ENCODE results near the gene YPEL3. TPM values are rescaled to one million over a fixed set of nuclear protein-coding genes. Genes with fewer than 3 reads are reported as not detected.

YPEL3 gene
- total and polyA plus RNA-seq, 12 donors, result 14.6 to 454 (median 94.5) TPM

DNA sequence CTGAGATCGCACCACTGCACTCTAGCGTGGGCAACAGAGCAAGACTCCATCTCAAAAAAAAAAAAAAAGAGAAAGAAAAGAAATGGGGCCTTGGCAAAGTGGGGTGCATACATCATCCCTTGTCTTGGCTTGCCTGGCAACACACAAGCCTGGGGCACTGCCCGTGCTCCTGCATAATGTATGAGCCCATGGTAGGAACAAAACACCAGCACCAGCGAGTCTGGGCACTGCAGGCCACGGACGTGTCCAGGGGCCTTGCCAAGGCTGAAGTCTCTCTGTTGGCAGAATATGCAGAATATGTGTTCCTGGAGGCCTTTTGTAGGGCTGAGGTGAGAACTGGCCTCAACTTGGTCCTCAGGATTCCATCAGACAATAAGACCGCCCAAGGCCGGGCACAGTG lies 46.1 kb downstream of the YPEL3 start:
- no peak overlapping the region for H3K4me3 ChIP-seq
- no peaks in the 10 kb centered on the region for H3K27me3 ChIP-seq
- no peaks in the 10 kb centered on the region for H3K36me3 ChIP-seq (replicated peaks in 1 of 2)
- no peaks in the 10 kb centered on the region for H3K9me3 ChIP-seq (replicated peaks in 1 of 3)
- WGBS, 4 donors, result 77 to 95% (median 92%) methylated on average over 8 of the region's 8 CpGs
- intact Hi-C loops (cut with DNase I), result no loop called here
- H3K27ac ChIP-seq, result no peak overlapping the region
- DNase-seq, result no peak
- H3K4me1 ChIP-seq (replicated peaks in 1 of 2), result peaks cover 0 to 10% of the 10 kb centered on the region in 2 donors
- no peak for TF ChIP-seq POLR2A (IDR thresholded peaks at IDR 0.05)
- TF ChIP-seq, protein P1, sequence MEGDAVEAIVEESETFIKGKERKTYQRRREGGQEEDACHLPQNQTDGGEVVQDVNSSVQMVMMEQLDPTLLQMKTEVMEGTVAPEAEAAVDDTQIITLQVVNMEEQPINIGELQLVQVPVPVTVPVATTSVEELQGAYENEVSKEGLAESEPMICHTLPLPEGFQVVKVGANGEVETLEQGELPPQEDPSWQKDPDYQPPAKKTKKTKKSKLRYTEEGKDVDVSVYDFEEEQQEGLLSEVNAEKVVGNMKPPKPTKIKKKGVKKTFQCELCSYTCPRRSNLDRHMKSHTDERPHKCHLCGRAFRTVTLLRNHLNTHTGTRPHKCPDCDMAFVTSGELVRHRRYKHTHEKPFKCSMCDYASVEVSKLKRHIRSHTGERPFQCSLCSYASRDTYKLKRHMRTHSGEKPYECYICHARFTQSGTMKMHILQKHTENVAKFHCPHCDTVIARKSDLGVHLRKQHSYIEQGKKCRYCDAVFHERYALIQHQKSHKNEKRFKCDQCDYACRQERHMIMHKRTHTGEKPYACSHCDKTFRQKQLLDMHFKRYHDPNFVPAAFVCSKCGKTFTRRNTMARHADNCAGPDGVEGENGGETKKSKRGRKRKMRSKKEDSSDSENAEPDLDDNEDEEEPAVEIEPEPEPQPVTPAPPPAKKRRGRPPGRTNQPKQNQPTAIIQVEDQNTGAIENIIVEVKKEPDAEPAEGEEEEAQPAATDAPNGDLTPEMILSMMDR (IDR thresholded peaks at IDR 0.05), result no peak

DNA sequence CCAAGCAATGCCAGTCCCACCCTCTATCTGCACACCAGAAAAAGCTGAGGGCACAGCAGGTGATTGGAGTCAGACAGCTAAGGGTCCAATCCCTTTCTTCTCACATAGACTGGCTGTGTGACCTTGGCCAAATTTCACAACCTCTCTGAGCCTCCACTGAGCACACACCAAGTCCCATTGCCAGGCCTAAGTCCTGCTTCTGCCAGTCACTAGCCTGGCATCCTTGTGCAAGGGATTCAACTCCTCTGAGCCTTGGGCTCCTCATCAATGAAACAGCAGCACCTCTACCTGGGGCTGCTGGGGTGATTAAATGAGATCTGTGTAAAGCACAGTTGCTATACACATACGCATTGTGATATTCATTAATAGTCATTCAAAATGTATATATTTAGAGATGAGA lies 49.4 kb downstream of the YPEL3 start:
- no peak for DNase-seq
- H3K36me3 ChIP-seq (replicated peaks in 1 of 2), result no peaks in the 10 kb centered on the region
- H3K4me3 ChIP-seq, result no peak overlapping the region
- no peaks in the 10 kb centered on the region for H3K27me3 ChIP-seq
- no peaks in the 10 kb centered on the region for H3K4me1 ChIP-seq (replicated peaks in 1 of 2)
- no peaks in the 10 kb centered on the region for H3K9me3 ChIP-seq (replicated peaks in 1 of 3)
- H3K27ac ChIP-seq, result no peak overlapping the region
- WGBS, 4 donors, result 86 to 100% (median 93%) methylated on average over 1 of the region's 1 CpG
- intact Hi-C loops (cut with DNase I), result no loop called here
- TF ChIP-seq, protein P1 (IDR thresholded peaks at IDR 0.05), result no peak
- TF ChIP-seq POLR2A (IDR thresholded peaks at IDR 0.05), result no peak

DNA sequence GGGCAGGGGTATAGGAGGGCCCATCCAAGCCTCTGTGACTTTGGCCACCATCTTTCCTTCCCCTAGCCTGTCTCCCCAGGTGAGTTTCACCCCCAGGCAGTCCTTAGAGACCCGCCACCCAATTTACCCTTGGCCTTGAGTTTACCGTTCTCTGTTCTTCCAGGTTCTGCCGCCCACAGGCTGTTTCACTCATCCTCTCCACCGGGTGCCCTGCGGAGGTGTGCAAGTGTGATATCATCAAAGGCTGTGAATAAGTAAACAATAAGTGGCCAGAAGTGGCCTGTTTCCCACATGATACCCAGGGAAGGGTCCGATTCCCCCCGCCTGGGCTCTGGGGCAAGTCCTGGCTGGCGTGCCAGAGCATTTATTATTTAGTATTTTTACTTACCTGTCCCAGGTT lies 49.8 kb downstream of the YPEL3 start:
- Histone ChIP-seq H3K27me3 (no peaks in the 10 kb centered on the region), H3K9me3 (replicated peaks in 1 of 3) (no peaks in the 10 kb centered on the region), H3K4me1 (replicated peaks in 1 of 2) (no peaks in the 10 kb centered on the region), H3K27ac (no peak overlapping the region), H3K4me3 (no peak overlapping the region), H3K36me3 (replicated peaks in 1 of 2) (no peaks in the 10 kb centered on the region)
- intact Hi-C loops (cut with DNase I), result no loop called here
- DNase-seq, result no peak
- no peak for TF ChIP-seq POLR2A (IDR thresholded peaks at IDR 0.05)
- TF ChIP-seq, protein P1 (IDR thresholded peaks at IDR 0.05), result no peak
- 65 to 82% (median 73%) methylated on average over 8 of the region's 8 CpGs for WGBS, 4 donors

Other genes starting within 250 kb of the YPEL3 start
- gene CDIPT, start 233.0 kb downstream of the YPEL3 start, total RNA-seq, result 100 to 1,000 TPM in 7 of 9 donors, 10 to 100 TPM in 2; 84.7 to 203 (median 150) TPM
- 10 to 100 TPM; 44.9 to 89.0 (median 74.5) TPM for gene CDIPT, start 233.0 kb downstream of the YPEL3 start, polyA plus RNA-seq
- gene SEZ6L2, start 196.7 kb downstream of the YPEL3 start, total RNA-seq, result 100 to 1,000 TPM in 1 of 9 donors, 10 to 100 TPM in 7, 1 to 10 TPM in 1; 7.5 to 302 (median 44.4) TPM
- 10 to 100 TPM; 14.5 to 20.1 (median 20.1) TPM for gene SEZ6L2, start 196.7 kb downstream of the YPEL3 start, polyA plus RNA-seq
- 1 to 10 TPM in 7 of 9 donors, under 1 TPM in 2; 0.34 to 9.3 (median 4.4) TPM for gene ASPHD1, start 195.7 kb downstream of the YPEL3 start, total RNA-seq
- 10 to 100 TPM in 1 of 3 donors, 1 to 10 TPM in 2; 2.4 to 15.8 (median 7.2) TPM for gene ASPHD1, start 195.7 kb downstream of the YPEL3 start, polyA plus RNA-seq
- gene KCTD13, start 170.0 kb downstream of the YPEL3 start, total RNA-seq, result 10 to 100 TPM in 8 of 9 donors, 1 to 10 TPM in 1; 6.2 to 39.4 (median 20.6) TPM
- 10 to 100 TPM; 13.2 to 37.1 (median 33.3) TPM for gene KCTD13, start 170.0 kb downstream of the YPEL3 start, polyA plus RNA-seq
- 100 to 1,000 TPM; 113 to 300 (median 190) TPM for gene TMEM219, start 134.1 kb downstream of the YPEL3 start, total RNA-seq
- 100 to 1,000 TPM; 100 to 278 (median 272) TPM for gene TMEM219, start 134.1 kb downstream of the YPEL3 start, polyA plus RNA-seq
- 10 to 100 TPM; 40.0 to 95.0 (median 73.4) TPM for gene TAOK2, start 122.3 kb downstream of the YPEL3 start, total RNA-seq
- gene TAOK2, start 122.3 kb downstream of the YPEL3 start, polyA plus RNA-seq, result 100 to 1,000 TPM in 1 of 3 donors, 10 to 100 TPM in 2; 36.6 to 135 (median 51.0) TPM
- 10 to 100 TPM; 11.0 to 35.0 (median 18.7) TPM for gene HIRIP3, start 100.6 kb downstream of the YPEL3 start, total RNA-seq
- 10 to 100 TPM; 12.6 to 24.9 (median 20.2) TPM for gene HIRIP3, start 100.6 kb downstream of the YPEL3 start, polyA plus RNA-seq
- gene INO80E, start 100.0 kb downstream of the YPEL3 start, total RNA-seq, result 100 to 1,000 TPM in 2 of 9 donors, 10 to 100 TPM in 7; 31.8 to 120 (median 71.2) TPM
- gene INO80E, start 100.0 kb downstream of the YPEL3 start, polyA plus RNA-seq, result 100 to 1,000 TPM in 2 of 3 donors, 10 to 100 TPM in 1; 42.8 to 362 (median 103) TPM
- 10 to 100 TPM in 1 of 9 donors, 1 to 10 TPM in 5, under 1 TPM in 2, not detected in 1; 0.35 to 14.8 (median 2.8) TPM for gene DOC2A, start 85.2 kb downstream of the YPEL3 start, total RNA-seq
- gene DOC2A, start 85.2 kb downstream of the YPEL3 start, polyA plus RNA-seq, result 10 to 100 TPM in 1 of 3 donors, 1 to 10 TPM in 1, under 1 TPM in 1; 0.60 to 33.0 (median 9.5) TPM
- gene C16orf92, start 73.0 kb downstream of the YPEL3 start, total RNA-seq, result not detected
- not detected for gene C16orf92, start 73.0 kb downstream of the YPEL3 start, polyA plus RNA-seq
- gene TLCD3B, start 64.9 kb downstream of the YPEL3 start, total RNA-seq, result 1 to 10 TPM in 2 of 9 donors, under 1 TPM in 4, not detected in 3; 0.11 to 3.1 (median 0.61) TPM
- gene TLCD3B, start 64.9 kb downstream of the YPEL3 start, polyA plus RNA-seq, result 10 to 100 TPM in 1 of 3 donors, 1 to 10 TPM in 1, under 1 TPM in 1; 0.40 to 10.6 (median 1.8) TPM
- gene ALDOA, start 30.5 kb downstream of the YPEL3 start, total RNA-seq, result 1,000 to 10,000 TPM in 8 of 9 donors, 100 to 1,000 TPM in 1; 691 to 1,930 (median 1,545) TPM
- gene ALDOA, start 30.5 kb downstream of the YPEL3 start, polyA plus RNA-seq, result 1,000 to 10,000 TPM in 1 of 3 donors, 100 to 1,000 TPM in 2; 623 to 1,215 (median 899) TPM
- gene PPP4C, start 20.2 kb downstream of the YPEL3 start, total RNA-seq, result 100 to 1,000 TPM in 3 of 9 donors, 10 to 100 TPM in 6; 44.5 to 136 (median 75.6) TPM
- gene PPP4C, start 20.2 kb downstream of the YPEL3 start, polyA plus RNA-seq, result 10 to 100 TPM; 39.2 to 93.0 (median 87.1) TPM
- 1 to 10 TPM in 8 of 9 donors, under 1 TPM in 1; 0.44 to 3.4 (median 2.0) TPM for gene TBX6, start 4.3 kb downstream of the YPEL3 start, total RNA-seq
- gene TBX6, start 4.3 kb downstream of the YPEL3 start, polyA plus RNA-seq, result 1 to 10 TPM in 2 of 3 donors, under 1 TPM in 1; 0.22 to 5.1 (median 1.9) TPM
- gene GDPD3, start 17.3 kb upstream of the YPEL3 start, total RNA-seq, result 1 to 10 TPM in 6 of 9 donors, under 1 TPM in 2, not detected in 1; 0.78 to 9.0 (median 2.6) TPM
- 10 to 100 TPM in 1 of 3 donors, 1 to 10 TPM in 2; 1.0 to 17.6 (median 5.8) TPM for gene GDPD3, start 17.3 kb upstream of the YPEL3 start, polyA plus RNA-seq
- 100 to 1,000 TPM in 4 of 9 donors, 10 to 100 TPM in 5; 31.4 to 129 (median 99.9) TPM for gene MAPK3, start 27.0 kb upstream of the YPEL3 start, total RNA-seq
- 100 to 1,000 TPM in 1 of 3 donors, 10 to 100 TPM in 2; 53.2 to 133 (median 66.0) TPM for gene MAPK3, start 27.0 kb upstream of the YPEL3 start, polyA plus RNA-seq
- 10 to 100 TPM in 8 of 9 donors, 1 to 10 TPM in 1; 3.3 to 69.1 (median 39.6) TPM for gene CORO1A, start 87.4 kb upstream of the YPEL3 start, total RNA-seq
- gene CORO1A, start 87.4 kb upstream of the YPEL3 start, polyA plus RNA-seq, result 10 to 100 TPM in 2 of 3 donors, 1 to 10 TPM in 1; 4.1 to 87.7 (median 56.2) TPM
- 100 to 1,000 TPM in 6 of 9 donors, 10 to 100 TPM in 3; 55.1 to 449 (median 143) TPM for gene BOLA2B, start 97.5 kb upstream of the YPEL3 start, total RNA-seq
- gene BOLA2B, start 97.5 kb upstream of the YPEL3 start, polyA plus RNA-seq, result 100 to 1,000 TPM in 2 of 3 donors, 10 to 100 TPM in 1; 96.4 to 329 (median 250) TPM
- 10 to 100 TPM; 12.4 to 87.5 (median 40.3) TPM for gene SLX1A, start 97.7 kb upstream of the YPEL3 start, total RNA-seq
- gene SLX1A, start 97.7 kb upstream of the YPEL3 start, polyA plus RNA-seq, result 100 to 1,000 TPM in 2 of 3 donors, 1 to 10 TPM in 1; 7.9 to 195 (median 169) TPM
- 10 to 100 TPM in 6 of 9 donors, 1 to 10 TPM in 3; 4.3 to 15.8 (median 12.7) TPM for gene SULT1A3, start 103.0 kb upstream of the YPEL3 start, total RNA-seq
- 100 to 1,000 TPM in 1 of 3 donors, 10 to 100 TPM in 1, 1 to 10 TPM in 1; 3.5 to 125 (median 58.7) TPM for gene SULT1A3, start 103.0 kb upstream of the YPEL3 start, polyA plus RNA-seq
- gene NPIPB13, start 152.3 kb upstream of the YPEL3 start, total RNA-seq, result 10 to 100 TPM in 1 of 9 donors, 1 to 10 TPM in 6, under 1 TPM in 1, not detected in 1; 0.35 to 11.7 (median 2.7) TPM
- gene NPIPB13, start 152.3 kb upstream of the YPEL3 start, polyA plus RNA-seq, result 10 to 100 TPM in 2 of 3 donors, under 1 TPM in 1; 0.49 to 17.1 (median 16.5) TPM

Data from adrenal gland (tissue), 12 donors.